H1 (cell line): Measurements from ENCODE around the gene DPY30. TPM values are rescaled to one million over a fixed set of nuclear protein-coding genes. Genes with fewer than 3 reads are reported as not detected.

Source experiments
- JUND ChIP-seq: IDR thresholded peaks from 2 replicates; pipeline ENCODE4 v1.6.1; 2011; ENCODE audit warnings: mild to moderate bottlenecking, improper control_type of control experiment, low read length
- MAFK ChIP-seq: IDR thresholded peaks from 2 replicates; pipeline ENCODE4 v1.6.1; 2012; ENCODE audit warnings: low read depth, mild to moderate bottlenecking, improper control_type of control experiment, low read length
- SAP30 ChIP-seq: fragments of 300-600 bp; sonication (generic); IDR thresholded peaks from 2 replicates; pipeline ENCODE4 v1.7.1; 2012; ENCODE audit warnings: low read length, moderate library complexity, mild to moderate bottlenecking, inconsistent platforms; ENCODE audit not compliant: insufficient read depth, insufficient replicate concordance
- SP2 ChIP-seq: IDR thresholded peaks from 2 replicates; pipeline ENCODE4 v1.6.1; 2012; ENCODE audit warnings: mild to moderate bottlenecking, low read length, inconsistent platforms
- TAF7 ChIP-seq: optimal IDR thresholded peaks from 2 replicates; pipeline ENCODE3; 2011; ENCODE audit warnings: low read depth, mild to moderate bottlenecking, inconsistent platforms, low read length, moderate library complexity, borderline replicate concordance
- polyA plus RNA-seq, 7 experiments: library from polyadenylated mRNA; depleted of rRNA in 3 of 7; stranded (reverse) in 5 of 7; unstranded in 2 of 7; fragments of >200 nt in 5 of 7; fragments of 200-250 nt in 2 of 7; gene quantifications; 1 replicate in 5 of 7; 2 replicates in 1 of 7; 4 replicates in 1 of 7; pipeline versions ENCODE4 v1.2.1 to v1.2.3, GENCODE V29; 2011 to 2013; ENCODE audit warnings: missing spikeins in 2 of 7, mixed read lengths in 2 of 7
- total RNA-seq: library from RNA; stranded (reverse); fragmentation: NEBNext Ultra II Directional; extraction: Animal tissue kit (Norgen Biotek cat#: 25700); gene quantifications from 2 replicates; pipeline ENCODE4 v1.2.1, GENCODE V29; 2021
- TF ChIP-seq, protein P1 (sequence below): IDR thresholded peaks from 2 replicates; pipeline ENCODE4 v1.6.1; 2012; ENCODE audit warnings: low read length, inconsistent platforms
- TF ChIP-seq, protein P2 (sequence below): IDR thresholded peaks from 2 replicates; pipeline ENCODE4 v1.6.1; 2011; ENCODE audit warnings: low read depth, mild to moderate bottlenecking, low read length; ENCODE audit not compliant: insufficient read depth

The DPY30 gene
- total and polyA plus RNA-seq, 2 of the 8 experiments (the other 6 are each of a cell fraction or from before 2014, with no cell fraction given) = 139 to 157 TPM

DNA sequence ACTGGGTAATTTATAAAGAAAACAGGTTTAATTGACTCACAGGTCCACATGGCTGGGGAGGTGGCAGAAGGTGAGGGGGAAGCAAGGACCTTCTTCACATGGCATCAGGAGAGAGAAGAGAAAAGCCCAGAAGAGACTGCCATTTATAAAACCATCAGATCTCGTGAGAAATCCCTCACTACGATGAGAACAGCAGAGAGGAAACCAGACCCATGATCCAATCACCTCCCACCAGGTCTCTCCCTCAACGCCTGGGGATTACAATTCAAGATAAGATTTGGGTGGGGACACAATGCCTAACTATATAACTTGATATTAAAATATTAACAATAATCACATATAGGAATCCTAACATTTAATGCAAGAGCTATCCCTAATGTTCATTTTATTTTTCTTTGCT, 60.6 kb downstream of the DPY30 start (continued):
- TF ChIP-seq, protein P1, sequence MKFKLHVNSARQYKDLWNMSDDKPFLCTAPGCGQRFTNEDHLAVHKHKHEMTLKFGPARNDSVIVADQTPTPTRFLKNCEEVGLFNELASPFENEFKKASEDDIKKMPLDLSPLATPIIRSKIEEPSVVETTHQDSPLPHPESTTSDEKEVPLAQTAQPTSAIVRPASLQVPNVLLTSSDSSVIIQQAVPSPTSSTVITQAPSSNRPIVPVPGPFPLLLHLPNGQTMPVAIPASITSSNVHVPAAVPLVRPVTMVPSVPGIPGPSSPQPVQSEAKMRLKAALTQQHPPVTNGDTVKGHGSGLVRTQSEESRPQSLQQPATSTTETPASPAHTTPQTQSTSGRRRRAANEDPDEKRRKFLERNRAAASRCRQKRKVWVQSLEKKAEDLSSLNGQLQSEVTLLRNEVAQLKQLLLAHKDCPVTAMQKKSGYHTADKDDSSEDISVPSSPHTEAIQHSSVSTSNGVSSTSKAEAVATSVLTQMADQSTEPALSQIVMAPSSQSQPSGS = no peak
- TF ChIP-seq SAP30 = no peak
- no peak for TF ChIP-seq TAF7
- no peak for TF ChIP-seq SP2
- TF ChIP-seq MAFK = no peak
- no peak for TF ChIP-seq JUND
- TF ChIP-seq, protein P2, sequence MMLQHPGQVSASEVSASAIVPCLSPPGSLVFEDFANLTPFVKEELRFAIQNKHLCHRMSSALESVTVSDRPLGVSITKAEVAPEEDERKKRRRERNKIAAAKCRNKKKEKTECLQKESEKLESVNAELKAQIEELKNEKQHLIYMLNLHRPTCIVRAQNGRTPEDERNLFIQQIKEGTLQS = no peak
